Gastrocnemius medialis (tissue), 4 donors: ENCODE data around the gene ACO2. TPM values are rescaled to one million over a fixed set of nuclear protein-coding genes. Genes with fewer than 3 reads are reported as not detected.
A peak's percentile ranks its signal among the peaks of the same experiment; 100 is the strongest.

Source experiments
- ATAC-seq, 2 donors: fragments of 150-250 bp; one replicate each; pipeline ENCODE4 v1.9.1; 2016
- DNase-seq, 2 donors: peaks; one replicate each; pipeline ENCODE4 v3.0.0-alpha.2; 2019
- H3K27ac ChIP-seq, 4 donors: fragments of 200-600 bp; sonication (generic); 1 replicate in 1 of 4; 2 replicates in 3 of 4; pipeline ENCODE4 v1.5.1; 2016 to 2018; ENCODE audit warnings: mild to moderate bottlenecking in 2 of 4, moderate library complexity in 1 of 4
- H3K27me3 ChIP-seq, 3 donors: fragments of 200-600 bp; sonication (generic) in 2 of 3; 1 replicate in 1 of 3; 2 replicates in 2 of 3; pipeline versions ENCODE4 v1.5.1 to v1.6.0; 2016 to 2019; ENCODE audit warnings: mild to moderate bottlenecking in 1 of 3, moderate library complexity in 1 of 3
- H3K36me3 ChIP-seq, 2 donors: fragments of 200-600 bp; sonication (generic) in 1 of 2; one replicate each; pipeline ENCODE4 v1.5.1; 2017 to 2018
- H3K4me1 ChIP-seq, 2 donors: fragments of 200-600 bp; sonication (generic) in 1 of 2; one replicate each; pipeline ENCODE4 v1.5.1; 2016 to 2017; ENCODE audit warnings: mild to moderate bottlenecking in 2 of 2
- H3K4me3 ChIP-seq, 4 donors: fragments of 200-600 bp; sonication (generic) in 3 of 4; 1 replicate in 1 of 4; 2 replicates in 3 of 4; pipeline ENCODE4 v1.5.1; 2016 to 2019; ENCODE audit warnings: mild to moderate bottlenecking in 2 of 4
- H3K9me3 ChIP-seq, 3 donors: fragments of 200-600 bp; sonication (generic) in 2 of 3; 1 replicate in 1 of 3; 2 replicates in 2 of 3; pipeline ENCODE4 v1.5.1; 2016 to 2019
- POLR2A ChIP-seq, 2 donors: fragments of 450-650 bp; IDR thresholded peaks; one replicate each; pipeline ENCODE4 v1.6.1; 2017; ENCODE audit warnings: antibody characterized with exemption in 2 of 2, mild to moderate bottlenecking in 2 of 2, moderate library complexity in 2 of 2
- in situ Hi-C, 4 donors: fragments of 200-750 bp; cut with MboI; loops; one replicate each; pipeline versions ENCODE4 v1.15.0 to v1.8.0; 2017; ENCODE audit warnings: low sequenced_read_pairs in 4 of 4
- intact Hi-C: fragments of 100-400 bp; cut with DNase I; formaldehyde crosslinking; loops from one replicate; pipeline ENCODE4 v1.15.1; 2023; ENCODE audit warnings: low total_unique reads
- total RNA-seq, 4 donors: library from RNA; depleted of rRNA; stranded (reverse); fragments of >200 nt; gene quantifications; one replicate each; pipeline versions ENCODE4 v1.1.0 to v1.2.3, GENCODE V29; 2016
- TF ChIP-seq, protein P1 (sequence below), 5 experiments: fragments of 450-650 bp in 3 of 5; fragments of 200-600 bp in 2 of 5; sonication (generic) in 2 of 5; IDR thresholded peaks in 4 of 5; conservative IDR thresholded peaks in 1 of 5; 1 replicate in 4 of 5; 2 replicates in 1 of 5; pipeline ENCODE4 v1.5.1; 2016 to 2019; ENCODE audit warnings: antibody characterized with exemption in 5 of 5, mild to moderate bottlenecking in 3 of 5, moderate library complexity in 3 of 5

The ACO2 gene
- total RNA-seq, 4 donors from 2014 or later = 361 to 763 (median 473) TPM

DNA sequence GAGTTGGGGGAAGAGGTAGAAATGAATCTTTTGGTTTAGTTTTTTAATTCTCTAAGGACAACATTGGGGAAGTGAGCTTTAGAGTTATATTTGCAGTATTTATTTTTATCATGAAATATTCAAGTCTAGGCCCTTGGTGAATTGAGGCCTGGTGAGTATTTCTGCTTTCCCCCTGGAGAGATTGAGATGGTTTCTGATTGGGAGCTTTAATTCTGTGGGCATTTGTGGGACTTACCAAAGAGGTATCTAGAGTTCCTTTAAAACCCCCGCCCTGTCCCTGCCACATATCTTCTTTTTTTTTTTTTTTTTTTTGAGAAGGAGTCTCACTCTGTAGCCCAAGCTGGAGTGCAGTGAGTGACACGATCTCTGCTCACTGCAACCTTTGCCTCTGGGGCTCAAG lies 9.6 kb downstream of the ACO2 start:
- TF ChIP-seq POLR2A (IDR thresholded peaks at IDR 0.05) = no peak
- TF ChIP-seq, protein P1, sequence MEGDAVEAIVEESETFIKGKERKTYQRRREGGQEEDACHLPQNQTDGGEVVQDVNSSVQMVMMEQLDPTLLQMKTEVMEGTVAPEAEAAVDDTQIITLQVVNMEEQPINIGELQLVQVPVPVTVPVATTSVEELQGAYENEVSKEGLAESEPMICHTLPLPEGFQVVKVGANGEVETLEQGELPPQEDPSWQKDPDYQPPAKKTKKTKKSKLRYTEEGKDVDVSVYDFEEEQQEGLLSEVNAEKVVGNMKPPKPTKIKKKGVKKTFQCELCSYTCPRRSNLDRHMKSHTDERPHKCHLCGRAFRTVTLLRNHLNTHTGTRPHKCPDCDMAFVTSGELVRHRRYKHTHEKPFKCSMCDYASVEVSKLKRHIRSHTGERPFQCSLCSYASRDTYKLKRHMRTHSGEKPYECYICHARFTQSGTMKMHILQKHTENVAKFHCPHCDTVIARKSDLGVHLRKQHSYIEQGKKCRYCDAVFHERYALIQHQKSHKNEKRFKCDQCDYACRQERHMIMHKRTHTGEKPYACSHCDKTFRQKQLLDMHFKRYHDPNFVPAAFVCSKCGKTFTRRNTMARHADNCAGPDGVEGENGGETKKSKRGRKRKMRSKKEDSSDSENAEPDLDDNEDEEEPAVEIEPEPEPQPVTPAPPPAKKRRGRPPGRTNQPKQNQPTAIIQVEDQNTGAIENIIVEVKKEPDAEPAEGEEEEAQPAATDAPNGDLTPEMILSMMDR (IDR thresholded peaks at IDR 0.05 in 4 of 5, conservative IDR thresholded peaks at IDR 0.05 in 1 of 5) = no peak
- H3K4me1 ChIP-seq = peaks cover 78 to 80% of the 10 kb centered on the region in 2 donors
- no peaks in the 10 kb centered on the region for H3K36me3 ChIP-seq
- H3K27ac ChIP-seq = peak overlapping the region; percentile 96 to 98 (median 96)
- intact Hi-C loops (loop anchor here (2.0 kb wide), 1 partner anchor 34 kb away; no protein-coding TSS in a partner anchor), in situ Hi-C loops (loop anchor here in 1 of 4 donors (10.0 kb wide), 1 partner anchor 74 kb away; no protein-coding TSS in a partner anchor)
- peak overlapping the region in 1 of 4 donors; percentile 1 for H3K4me3 ChIP-seq
- H3K9me3 ChIP-seq = no peaks in the 10 kb centered on the region
- ATAC-seq (no peak), DNase-seq (no peak)
- H3K27me3 ChIP-seq = no peaks in the 10 kb centered on the region

DNA sequence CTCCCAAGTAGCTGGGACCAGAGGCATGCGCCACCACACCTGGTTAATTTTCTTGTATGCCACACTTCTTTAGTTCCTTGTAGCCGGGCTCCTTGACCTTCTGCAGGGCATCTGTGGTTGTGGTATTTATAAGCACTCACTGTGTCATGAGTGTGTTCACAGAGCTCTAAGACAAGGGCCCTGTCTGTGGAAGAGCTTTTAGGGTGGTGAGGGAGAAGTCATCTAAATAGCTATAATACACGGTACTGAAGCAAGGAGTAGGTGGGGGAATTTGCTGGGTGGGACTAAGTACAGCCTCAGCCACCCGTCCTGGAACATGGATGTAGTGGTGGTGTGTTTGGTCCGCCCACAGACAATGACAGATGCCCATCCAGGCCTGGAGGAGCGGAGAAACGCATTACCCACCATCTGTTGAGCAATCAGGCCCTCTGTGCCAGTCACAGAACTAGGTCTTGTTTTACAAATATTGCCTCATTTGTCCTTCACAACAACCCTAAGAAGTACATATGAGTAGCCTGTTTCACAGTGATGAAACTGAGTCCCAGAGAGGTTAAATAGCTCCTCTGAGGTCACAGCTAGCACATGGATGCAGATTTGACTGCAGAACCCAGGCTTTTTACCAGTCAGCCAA lies 10.1 kb downstream of the ACO2 start:
- Histone ChIP-seq H3K4me3 (peak overlapping the region in 2 of 4 donors; percentile 1 to 16), H3K27me3 (no peaks in the 10 kb centered on the region), H3K36me3 (no peaks in the 10 kb centered on the region), H3K9me3 (no peaks in the 10 kb centered on the region), H3K4me1 (peaks cover 74 to 78% of the 10 kb centered on the region in 2 donors), H3K27ac (peak overlapping the region; percentile 96 to 98 (median 96))
- DNase-seq (peak; percentile 87 to 95), ATAC-seq (peak; percentile 84 to 86)
- in situ Hi-C loops = loop anchor here in 1 of 4 donors (10.0 kb wide), 1 partner anchor 74 kb away; no protein-coding TSS in a partner anchor
- intact Hi-C loops = loop anchor here (1.0 to 2.0 kb wide), 2 partner anchors 34 to 69 kb away; no protein-coding TSS in a partner anchor
- peak; percentile 34 to 46 for TF ChIP-seq POLR2A (IDR thresholded peaks at IDR 0.05)
- TF ChIP-seq, protein P1 (IDR thresholded peaks at IDR 0.05 in 4 of 5, conservative IDR thresholded peaks at IDR 0.05 in 1 of 5) = peak in 1 of 5 experiments; percentile 19

DNA sequence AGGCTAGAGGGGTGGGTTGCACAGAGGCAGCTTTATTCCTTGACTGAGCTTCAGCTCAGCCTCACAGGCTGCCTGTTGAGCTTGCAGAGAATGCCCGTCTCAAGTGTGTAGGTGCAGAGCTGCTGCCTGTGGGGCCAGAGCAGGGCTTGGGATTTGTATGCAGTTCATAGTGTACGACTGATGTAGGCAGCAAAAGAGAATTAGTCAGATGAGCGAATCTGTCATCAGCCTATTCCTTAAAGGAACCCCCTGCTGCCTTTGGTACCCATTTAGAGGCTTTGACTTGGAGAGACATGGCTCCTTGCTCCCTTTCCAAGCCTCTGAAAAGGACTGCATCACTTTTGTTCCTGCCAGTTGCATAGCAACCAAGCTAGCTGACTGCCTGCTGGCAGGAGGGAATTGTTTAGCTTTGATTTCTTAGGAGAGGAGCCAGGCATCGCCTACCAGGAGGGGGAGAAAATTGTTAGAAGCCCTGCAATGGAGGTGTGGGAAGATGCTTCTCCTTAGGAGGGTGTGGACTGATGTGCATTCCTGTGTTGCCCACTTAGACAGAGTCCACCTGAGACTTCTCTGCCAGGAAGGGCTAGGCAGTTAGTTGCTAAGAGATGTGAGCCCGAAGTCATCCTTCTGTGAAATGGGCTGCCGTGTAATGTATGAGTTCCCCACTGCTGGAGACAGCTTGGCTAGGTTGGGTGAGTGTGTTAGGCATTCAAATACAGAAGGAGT lies 10.9 kb downstream of the ACO2 start:
- peaks cover 75 to 83% of the 10 kb centered on the region in 2 donors for H3K4me1 ChIP-seq
- ATAC-seq = peak; percentile 6 to 21

DNA sequence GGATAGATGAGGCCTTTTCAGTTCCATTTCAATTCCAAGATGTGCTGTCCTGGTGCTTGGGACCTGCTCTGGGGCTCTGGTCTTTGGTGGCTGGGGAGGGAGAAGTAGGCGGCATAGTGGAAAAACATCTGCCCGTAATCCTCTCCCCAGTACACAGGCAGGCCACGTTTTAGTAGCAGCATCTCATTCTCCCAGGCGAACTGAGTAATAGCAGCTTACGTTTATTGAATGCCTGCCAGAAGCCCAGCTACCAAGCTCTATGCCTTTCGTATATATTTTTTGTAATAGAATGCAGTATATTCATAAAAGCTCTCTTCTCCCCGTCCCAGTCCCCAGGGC lies 11.4 kb downstream of the ACO2 start:
- H3K36me3 ChIP-seq = no peaks in the 10 kb centered on the region
- peaks cover 80 to 84% of the 10 kb centered on the region in 2 donors for H3K4me1 ChIP-seq
- H3K4me3 ChIP-seq = peak overlapping the region in 1 of 4 donors; percentile 49
- no peaks in the 10 kb centered on the region for H3K27me3 ChIP-seq
- peak overlapping the region; percentile 96 to 98 (median 96) for H3K27ac ChIP-seq
- TF ChIP-seq, protein P1 (IDR thresholded peaks at IDR 0.05 in 4 of 5, conservative IDR thresholded peaks at IDR 0.05 in 1 of 5) = no peak
- no peak for TF ChIP-seq POLR2A (IDR thresholded peaks at IDR 0.05)
- in situ Hi-C loops (no loop called here), intact Hi-C loops (no loop called here)
- H3K9me3 ChIP-seq = no peaks in the 10 kb centered on the region
- DNase-seq (no peak), ATAC-seq (peak in 1 of 2 donors; percentile 21)

More for the DNA sequence above, 10.9 kb downstream of the ACO2 start:
- H3K27ac ChIP-seq = peak overlapping the region; percentile 96 to 98 (median 96)
- TF ChIP-seq POLR2A (IDR thresholded peaks at IDR 0.05) = no peak
- TF ChIP-seq, protein P1 (IDR thresholded peaks at IDR 0.05 in 4 of 5, conservative IDR thresholded peaks at IDR 0.05 in 1 of 5) = no peak
- no peaks in the 10 kb centered on the region for H3K36me3 ChIP-seq
- peak in 1 of 2 donors; percentile 52 for DNase-seq
- H3K27me3 ChIP-seq = no peaks in the 10 kb centered on the region
- intact Hi-C loops = loop anchor here (1.0 to 2.0 kb wide), 2 partner anchors 33 to 70 kb away; no protein-coding TSS in a partner anchor
- H3K4me3 ChIP-seq = peak overlapping the region in 2 of 4 donors; percentile 9 to 16
- no peaks in the 10 kb centered on the region for H3K9me3 ChIP-seq
- in situ Hi-C loops = loop anchor here in 1 of 4 donors (10.0 kb wide), 1 partner anchor 75 kb away; no protein-coding TSS in a partner anchor
